Measurements from ENCODE around the gene ERC2.

Gene ERC2

GRCh38 chr3:55686426-55687254 lies 781.6 kb downstream of the ERC2 start:
- TF ChIP-seq, protein P1, sequence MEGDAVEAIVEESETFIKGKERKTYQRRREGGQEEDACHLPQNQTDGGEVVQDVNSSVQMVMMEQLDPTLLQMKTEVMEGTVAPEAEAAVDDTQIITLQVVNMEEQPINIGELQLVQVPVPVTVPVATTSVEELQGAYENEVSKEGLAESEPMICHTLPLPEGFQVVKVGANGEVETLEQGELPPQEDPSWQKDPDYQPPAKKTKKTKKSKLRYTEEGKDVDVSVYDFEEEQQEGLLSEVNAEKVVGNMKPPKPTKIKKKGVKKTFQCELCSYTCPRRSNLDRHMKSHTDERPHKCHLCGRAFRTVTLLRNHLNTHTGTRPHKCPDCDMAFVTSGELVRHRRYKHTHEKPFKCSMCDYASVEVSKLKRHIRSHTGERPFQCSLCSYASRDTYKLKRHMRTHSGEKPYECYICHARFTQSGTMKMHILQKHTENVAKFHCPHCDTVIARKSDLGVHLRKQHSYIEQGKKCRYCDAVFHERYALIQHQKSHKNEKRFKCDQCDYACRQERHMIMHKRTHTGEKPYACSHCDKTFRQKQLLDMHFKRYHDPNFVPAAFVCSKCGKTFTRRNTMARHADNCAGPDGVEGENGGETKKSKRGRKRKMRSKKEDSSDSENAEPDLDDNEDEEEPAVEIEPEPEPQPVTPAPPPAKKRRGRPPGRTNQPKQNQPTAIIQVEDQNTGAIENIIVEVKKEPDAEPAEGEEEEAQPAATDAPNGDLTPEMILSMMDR (IDR thresholded peaks at IDR 0.05; ENCODE audit: low read depth, low read length), result no peak
- H3K9me3 ChIP-seq (ENCODE audit: severe bottlenecking), result no peaks in the 10 kb centered on the region
- H3K27ac ChIP-seq, result peak overlapping the region; percentile 25; the same call in 1 of the 2 replicates
- peak; percentile 48 for DNase-seq
- no peaks in the 10 kb centered on the region for H3K27me3 ChIP-seq (ENCODE audit: insufficient read depth, low read depth, severe bottlenecking)
- H3K36me3 ChIP-seq, result no peaks in the 10 kb centered on the region
- peak overlapping the region; percentile 13 for H3K4me3 ChIP-seq (ENCODE audit: low read depth, low read length)

- DNase-seq, result peak; percentile 30
- no peak overlapping the region for H3K4me3 ChIP-seq (ENCODE audit: low read depth, low read length)
- TF ChIP-seq, protein P1 (IDR thresholded peaks at IDR 0.05; ENCODE audit: low read depth, low read length), result no peak
- H3K27ac ChIP-seq, result no peak overlapping the region
- no peaks in the 10 kb centered on the region for H3K36me3 ChIP-seq
- no peaks in the 10 kb centered on the region for H3K9me3 ChIP-seq (ENCODE audit: severe bottlenecking)
- H3K27me3 ChIP-seq (ENCODE audit: insufficient read depth, low read depth, severe bottlenecking), result no peaks in the 10 kb centered on the region
These were observed 784.5 kb downstream of the ERC2 start for GRCh38 chr3:55683666-55684270.

DNA sequence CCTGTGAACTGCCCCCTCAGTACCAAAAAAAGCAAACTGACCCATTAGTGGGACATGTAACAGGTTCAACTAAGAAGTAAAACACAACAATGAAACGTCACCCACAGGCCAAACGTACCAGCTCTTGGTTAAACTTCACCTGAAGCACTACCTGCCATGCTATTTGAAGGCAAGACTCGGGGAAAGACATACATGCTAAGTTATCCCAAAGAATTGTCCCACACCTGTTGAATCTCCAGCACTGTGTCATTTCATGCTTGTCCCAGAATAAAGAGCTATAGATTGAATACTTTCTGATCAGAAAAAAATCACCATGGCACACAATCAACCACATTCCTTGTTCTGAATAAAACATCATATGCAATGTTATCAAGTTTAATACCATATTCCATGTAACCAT lies 785.8 kb downstream of the ERC2 start:
- Histone ChIP-seq H3K36me3 (no peaks in the 10 kb centered on the region), H3K9me3 (ENCODE audit: severe bottlenecking) (no peaks in the 10 kb centered on the region), H3K27ac (no peak overlapping the region), H3K4me3 (ENCODE audit: low read depth, low read length) (no peak overlapping the region), H3K27me3 (ENCODE audit: insufficient read depth, low read depth, severe bottlenecking) (no peaks in the 10 kb centered on the region)
- no peak for DNase-seq
- TF ChIP-seq, protein P1 (IDR thresholded peaks at IDR 0.05; ENCODE audit: low read depth, low read length), result no peak

GRCh38 chr3:55678546-55679216 lies 789.6 kb downstream of the ERC2 start:
- TF ChIP-seq, protein P1 (IDR thresholded peaks at IDR 0.05; ENCODE audit: low read depth, low read length), result no peak
- Histone ChIP-seq H3K36me3 (no peaks in the 10 kb centered on the region), H3K4me3 (ENCODE audit: low read depth, low read length) (no peak overlapping the region), H3K9me3 (ENCODE audit: severe bottlenecking) (no peaks in the 10 kb centered on the region), H3K27ac (no peak overlapping the region), H3K27me3 (ENCODE audit: insufficient read depth, low read depth, severe bottlenecking) (no peaks in the 10 kb centered on the region)
- no peak for DNase-seq

DNA sequence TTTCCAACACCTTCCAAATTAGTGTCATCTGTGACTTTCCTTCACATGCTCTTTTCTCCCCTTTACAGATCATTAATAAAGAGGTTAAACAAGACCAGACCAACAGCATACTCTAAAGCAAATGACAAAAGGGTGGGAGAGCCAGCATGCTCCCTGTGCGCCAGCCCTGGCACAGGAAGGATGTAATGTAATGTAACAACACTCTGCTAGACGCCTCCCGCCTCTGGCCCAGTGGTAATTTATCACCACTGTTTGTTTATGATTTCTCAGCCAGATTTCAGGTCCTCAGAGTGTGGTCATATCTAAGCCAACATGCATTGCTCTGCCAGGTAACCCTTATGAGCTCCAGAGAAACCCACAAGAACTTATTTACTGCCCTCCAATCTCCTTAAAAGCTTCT lies 791.6 kb downstream of the ERC2 start:
- no peaks in the 10 kb centered on the region for H3K36me3 ChIP-seq
- no peaks in the 10 kb centered on the region for H3K27me3 ChIP-seq (ENCODE audit: insufficient read depth, low read depth, severe bottlenecking)
- H3K9me3 ChIP-seq (ENCODE audit: severe bottlenecking), result no peaks in the 10 kb centered on the region
- no peak for DNase-seq
- TF ChIP-seq, protein P1 (IDR thresholded peaks at IDR 0.05; ENCODE audit: low read depth, low read length), result no peak
- no peak overlapping the region for H3K27ac ChIP-seq
- H3K4me3 ChIP-seq (ENCODE audit: low read depth, low read length), result no peak overlapping the region

Measured in WERI-Rb-1 (cell line).